GM19351 (cell line): ENCODE measurements around the gene SIGMAR1.

Source experiments
- ATAC-seq: cut with Tn5 transposase; IDR thresholded peaks from one replicate; pipeline ENCODE4 v1.9.1; 2021; ENCODE audit warnings: mild to moderate bottlenecking, moderate library complexity; ENCODE audit not compliant: unreplicated experiment

The SIGMAR1 gene

DNA sequence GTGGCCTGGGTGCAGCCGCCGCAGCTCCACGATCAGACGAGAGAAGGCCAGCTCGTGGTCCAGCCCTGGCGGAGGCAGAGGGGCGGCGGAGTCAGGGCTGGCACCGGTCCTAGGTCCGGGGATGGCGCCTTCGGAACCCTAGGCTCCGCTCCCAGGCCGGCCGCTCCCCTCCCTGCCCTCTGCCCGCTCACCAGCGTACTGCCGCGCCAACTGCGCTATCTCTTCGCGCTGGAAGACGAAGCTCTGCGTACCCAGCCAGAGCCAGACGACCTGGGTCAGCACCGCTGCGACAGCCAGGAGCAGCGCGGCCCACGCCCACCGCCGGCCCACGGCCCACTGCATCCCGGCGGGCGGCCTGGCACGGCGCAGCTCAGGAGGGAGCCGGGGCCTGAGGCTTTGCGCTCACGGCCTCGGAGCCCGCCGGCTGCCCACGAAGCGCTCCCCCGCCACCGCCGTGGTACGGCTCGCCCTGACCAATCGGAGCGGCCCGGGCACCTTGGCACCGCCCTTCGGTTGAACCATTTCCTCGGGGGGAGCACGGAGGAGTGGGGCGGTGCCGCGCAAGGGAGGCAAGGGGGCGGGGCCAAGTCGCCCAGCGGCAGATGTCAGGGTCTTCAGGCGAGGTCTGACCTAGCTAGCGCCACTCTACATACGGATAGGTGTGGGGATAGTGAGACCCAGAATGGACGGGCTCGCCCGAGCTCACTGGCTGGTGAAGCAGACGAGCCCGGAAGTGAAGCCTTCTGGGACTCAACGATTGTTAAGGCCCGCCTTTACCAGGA, at the start of gene SIGMAR1:
SIGMAR1 (minus strand) TSS at position 432 of the 782 bp plus-strand sequence; CDS start at position 342, 90 bp downstream.
- ATAC-seq = peak; percentile 81

- no peak for ATAC-seq
Observed at GRCh38 chr9:34686732-34687131, 49.1 kb upstream of the SIGMAR1 start.

GRCh38 chr9:34686231-34686630, 48.6 kb upstream of the SIGMAR1 start:
- ATAC-seq = no peak

DNA sequence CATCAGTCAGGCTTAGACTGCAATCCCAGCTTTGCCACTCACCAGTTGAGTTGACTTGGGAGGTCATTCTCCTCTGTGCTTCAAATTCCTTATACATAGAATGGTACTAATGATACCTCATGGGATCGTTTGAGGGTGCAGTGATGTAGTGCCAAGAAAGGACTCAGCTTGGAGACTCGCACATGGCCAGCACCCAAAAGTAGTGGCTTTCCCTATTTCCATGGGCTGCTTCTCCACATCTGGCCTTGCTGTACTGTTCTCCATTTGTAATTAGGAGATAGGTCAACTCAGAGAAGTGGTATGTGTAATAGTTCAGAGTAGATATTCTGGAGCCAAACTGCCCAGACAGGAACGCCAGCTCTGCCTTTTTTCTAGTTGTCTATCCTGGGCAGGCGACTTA, 48.0 kb upstream of the SIGMAR1 start:
- ATAC-seq = no peak

- no peak for ATAC-seq
Observed at GRCh38 chr9:34684816-34685215, 47.2 kb upstream of the SIGMAR1 start.

DNA sequence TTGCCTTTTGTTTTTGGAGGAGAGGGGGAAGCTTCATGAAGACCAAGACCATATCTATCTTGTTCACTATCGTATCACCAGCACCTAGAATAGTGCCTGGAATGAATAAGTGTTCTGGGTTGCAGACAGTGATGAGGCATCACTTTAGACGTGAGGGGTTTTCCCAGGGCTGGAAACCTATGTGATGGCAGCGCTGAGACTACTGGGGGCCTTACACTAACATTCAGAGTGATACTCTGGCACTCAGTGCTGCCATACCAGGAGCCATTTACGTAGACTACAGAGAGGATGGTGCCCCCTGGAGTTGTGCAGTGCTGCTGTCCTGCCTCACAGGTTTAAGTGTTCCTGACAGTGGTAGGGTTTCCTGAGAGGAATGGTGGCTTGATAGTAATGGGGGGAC, 46.6 kb upstream of the SIGMAR1 start:
- no peak for ATAC-seq

- ATAC-seq = no peak
Observed at GRCh38 chr9:34675869-34676268, 38.3 kb upstream of the SIGMAR1 start.

DNA sequence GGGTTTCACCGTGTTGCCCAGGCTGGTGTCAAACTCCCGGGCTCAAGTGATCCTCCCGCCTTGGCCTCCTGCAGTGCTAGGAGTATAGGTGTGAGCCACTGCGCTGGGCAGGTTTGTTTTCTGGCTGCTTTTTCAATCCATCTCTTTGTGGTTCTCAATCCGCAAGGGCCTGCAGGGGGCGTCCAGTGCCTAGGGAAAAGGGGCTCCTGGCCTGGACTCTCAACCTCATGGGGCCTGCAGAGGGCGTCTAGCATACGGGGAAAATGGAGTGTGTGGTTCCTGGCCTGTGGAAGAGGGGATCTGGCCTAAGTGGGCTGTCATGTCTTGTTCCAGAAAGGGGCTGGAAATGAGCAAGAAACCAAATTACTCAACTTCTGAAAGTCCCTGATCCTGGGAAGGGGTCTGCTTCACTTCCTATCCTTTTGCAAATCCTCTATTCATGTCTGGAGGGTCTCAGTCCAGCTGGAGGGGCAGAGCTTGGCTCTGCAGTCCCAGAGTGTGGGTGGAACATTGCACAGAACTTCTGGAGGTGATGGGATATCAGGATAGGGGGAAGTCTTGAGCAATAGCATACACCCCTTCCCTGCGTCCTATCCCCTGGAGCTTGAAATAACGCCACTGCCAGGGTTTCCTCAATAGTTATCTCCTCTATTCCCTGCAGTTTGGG, 37.6 kb upstream of the SIGMAR1 start:
- ATAC-seq = peak; percentile 63

GRCh38 chr9:34674440-34674839, 36.9 kb upstream of the SIGMAR1 start:
- ATAC-seq = no peak

GRCh38 chr9:34671307-34671706, 33.7 kb upstream of the SIGMAR1 start:
- ATAC-seq = no peak

DNA sequence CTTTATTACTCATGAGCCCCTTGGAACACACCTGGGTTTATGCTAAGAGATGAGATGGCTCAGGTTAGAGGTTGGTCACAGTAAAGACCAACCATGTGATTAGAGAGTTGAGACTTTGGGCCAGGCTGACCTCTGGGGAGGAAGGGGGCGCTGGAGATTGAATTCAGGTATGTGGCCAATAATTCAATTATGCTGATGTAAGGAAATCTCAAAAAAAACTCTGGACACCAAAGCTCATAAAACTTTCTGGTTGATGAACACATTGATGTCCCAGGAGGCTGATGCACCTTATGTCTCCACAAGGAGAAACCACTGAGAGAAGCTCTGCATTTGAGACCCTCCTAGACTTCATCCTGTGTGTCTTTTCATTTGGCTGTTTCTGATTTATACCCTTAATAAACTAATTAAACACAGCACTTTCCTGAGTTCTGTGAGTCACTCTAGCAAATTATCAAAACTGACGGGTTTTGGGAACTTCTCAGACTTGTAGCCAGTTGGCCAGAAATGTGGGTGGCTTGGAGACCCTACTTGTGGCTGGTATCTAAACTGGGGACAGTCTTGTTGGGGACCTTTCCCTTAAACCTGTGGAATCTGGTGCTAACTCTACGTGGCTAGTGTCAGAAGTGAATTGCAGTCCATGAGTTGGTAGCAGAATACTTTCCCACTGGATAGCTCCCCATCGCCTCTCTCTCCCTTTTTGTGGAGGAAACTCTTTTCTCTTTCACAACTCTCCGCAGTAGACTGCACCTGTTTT, 32.4 kb upstream of the SIGMAR1 start:
- no peak for ATAC-seq

- peak; percentile 72 for ATAC-seq
Observed at GRCh38 chr9:34665381-34666250, 28.0 kb upstream of the SIGMAR1 start.

DNA sequence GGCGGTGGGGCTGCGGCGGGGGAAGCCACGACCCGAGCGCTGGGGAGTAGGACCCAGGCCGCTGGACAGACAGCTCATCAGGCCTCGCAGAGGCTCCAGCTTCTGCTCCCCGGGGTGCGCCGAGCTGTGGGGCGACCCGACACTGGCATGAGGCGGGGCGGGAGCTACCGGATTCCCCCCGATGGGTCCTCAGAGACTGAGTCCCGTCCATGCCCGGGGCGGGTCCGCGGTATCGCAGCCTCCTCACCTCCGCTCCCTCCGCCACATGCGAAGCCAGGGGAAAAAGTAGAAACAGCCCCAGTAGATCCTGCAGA, 27.4 kb upstream of the SIGMAR1 start:
- peak; percentile 12 for ATAC-seq

DNA sequence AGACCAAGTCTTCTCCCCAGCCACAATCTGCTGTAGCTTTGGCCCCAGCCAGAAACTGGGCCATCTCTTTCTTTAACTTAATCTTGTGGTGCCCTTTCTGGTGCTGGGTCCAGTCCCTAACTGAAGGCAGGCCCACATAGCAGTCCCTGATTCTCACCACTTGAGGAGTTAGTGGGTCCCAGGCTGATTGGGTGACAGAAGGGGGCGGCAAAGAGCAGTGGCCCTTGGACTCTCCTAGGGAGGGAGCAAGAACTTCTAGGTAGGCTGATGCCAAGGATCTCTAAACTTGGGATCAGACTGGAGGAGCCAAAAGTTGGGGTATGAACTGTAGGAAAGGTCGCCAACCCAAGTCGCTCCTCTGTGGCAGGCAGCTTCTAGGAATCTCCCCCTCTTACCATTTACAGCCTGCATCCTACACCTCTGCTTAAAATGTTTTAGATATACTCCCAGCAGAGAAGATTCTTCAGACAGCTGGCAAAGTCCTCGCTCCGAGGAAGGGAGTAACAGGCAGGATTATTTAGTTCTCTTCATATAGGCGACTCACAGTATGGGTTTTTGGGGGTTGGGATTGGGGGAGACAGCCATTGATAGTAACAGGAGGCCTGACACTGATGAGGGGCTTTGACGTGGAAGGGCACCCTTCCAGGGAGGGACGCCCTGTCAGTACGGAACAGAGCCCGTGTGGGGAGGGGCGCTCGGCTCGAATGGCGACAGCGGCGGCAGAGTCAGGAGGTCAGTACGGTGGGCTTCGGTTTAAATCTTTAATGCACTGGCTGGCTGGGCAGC, 26.9 kb upstream of the SIGMAR1 start:
- peak; percentile 60 for ATAC-seq

DNA sequence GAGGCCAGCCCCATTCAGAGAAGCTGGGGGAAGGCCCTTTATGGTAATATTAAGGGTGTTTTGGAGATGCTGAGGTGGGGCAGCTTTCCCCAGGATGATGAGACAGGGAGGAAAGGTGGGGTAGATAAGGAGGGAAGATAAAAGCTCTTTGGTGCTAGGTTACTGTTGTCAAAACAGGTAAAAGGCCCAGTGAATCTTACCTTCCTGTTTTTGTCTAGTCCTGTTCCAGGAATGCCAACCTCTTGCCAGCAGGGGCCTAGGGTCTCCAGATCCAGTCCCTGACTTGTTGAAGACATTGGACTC, 25.7 kb upstream of the SIGMAR1 start:
- ATAC-seq = no peak

DNA sequence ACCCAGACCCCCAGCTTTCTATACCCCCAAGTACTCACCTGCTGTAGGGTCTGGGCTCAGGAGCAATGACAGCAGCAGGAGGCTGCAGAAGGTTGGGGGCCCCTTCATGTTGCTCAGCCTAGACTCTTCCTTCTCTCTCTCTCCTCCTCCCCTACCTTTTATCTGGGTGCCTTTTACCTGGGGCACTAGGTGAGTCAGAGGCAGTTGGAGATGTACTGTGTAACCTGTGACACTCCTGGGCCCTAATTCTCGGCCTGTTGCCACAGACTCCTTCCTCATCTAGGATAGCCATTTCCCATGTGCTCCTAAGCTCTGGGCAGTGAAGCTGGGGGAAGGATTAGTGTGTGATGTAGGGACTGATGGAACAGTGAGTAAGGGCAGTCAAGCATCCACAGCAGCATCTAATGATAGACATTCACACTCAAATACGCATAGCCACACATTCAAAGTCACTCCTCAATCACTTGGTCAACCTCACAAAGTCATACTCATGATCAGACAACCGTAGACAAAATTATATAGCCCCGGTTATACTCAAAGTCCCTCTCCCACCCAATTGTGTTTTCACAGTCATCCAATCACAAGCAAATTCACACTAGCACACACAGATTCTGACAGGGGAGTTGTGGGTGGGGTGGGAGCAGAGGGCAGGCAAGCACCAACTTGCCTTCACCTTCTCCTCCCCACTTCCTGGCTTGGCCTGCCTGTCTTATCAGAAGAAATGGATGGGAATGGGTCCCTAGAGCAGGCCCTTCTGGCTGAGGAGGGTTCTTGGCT, 25.1 kb upstream of the SIGMAR1 start, which contains the start of gene CCL27:
CCL27 (minus strand) TSS at position 132 of the 777 bp plus-strand sequence; CDS start at position 108, 24 bp downstream.
- ATAC-seq = no peak

- ATAC-seq = no peak
Observed at GRCh38 chr9:34659592-34660253, 22.1 kb upstream of the SIGMAR1 start.

DNA sequence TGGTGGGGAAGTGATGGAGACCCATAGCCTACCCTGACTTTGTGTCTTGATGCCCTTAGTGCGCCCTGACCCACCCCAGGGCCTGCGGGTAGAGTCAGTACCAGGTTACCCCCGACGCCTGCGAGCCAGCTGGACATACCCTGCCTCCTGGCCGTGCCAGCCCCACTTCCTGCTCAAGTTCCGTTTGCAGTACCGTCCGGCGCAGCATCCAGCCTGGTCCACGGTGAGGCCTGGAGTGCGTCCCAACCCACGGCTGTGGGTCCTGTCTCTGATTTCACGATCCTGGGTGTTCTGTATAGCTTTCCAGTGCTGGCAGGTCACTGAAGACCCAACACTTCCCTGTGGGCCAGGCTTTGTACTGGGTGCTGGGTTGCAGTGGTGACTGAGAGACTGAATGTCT, 20.9 kb upstream of the SIGMAR1 start:
- ATAC-seq = no peak

GRCh38 chr9:34656992-34657391, 19.4 kb upstream of the SIGMAR1 start:
- ATAC-seq = no peak
